Heart right ventricle (tissue), 16 donors: ENCODE measurements around the gene SP140L. TPM values are rescaled to one million over a fixed set of nuclear protein-coding genes. Genes with fewer than 3 reads are reported as not detected.
A peak's percentile ranks its signal among the peaks of the same experiment; 100 is the strongest.
"Not testable (repeated sequence)": the region's sequence is repeated elsewhere in the genome, so short reads cannot be mapped to it uniquely, and the experiment has no call there.

Experiments
- ATAC-seq, 8 donors: fragments of 200-7000 bp; cut with Tn5 transposase; one replicate each; pipeline ENCODE4 v1.9.1; 2020; ENCODE audit warnings: mild to moderate bottlenecking in 8 of 8, moderate library complexity in 8 of 8, moderate number of reproducible peaks in 1 of 8
- DNase-seq, 2 donors: peaks; one replicate each; pipeline ENCODE4 v3.0.0-alpha.2; 2020
- H3K27ac ChIP-seq, 10 donors: fragments of 200-600 bp; sonication (generic) in 2 of 10; one replicate each; pipeline versions ENCODE4 v1.5.0 to v1.8.0; 2020 to 2022; ENCODE audit warnings: mild to moderate bottlenecking in 3 of 10
- H3K27me3 ChIP-seq, 7 donors: fragments of 200-600 bp; one replicate each; pipeline ENCODE4 v1.8.0; 2021 to 2022; ENCODE audit warnings: mild to moderate bottlenecking in 2 of 7
- H3K36me3 ChIP-seq, 9 donors: fragments of 200-600 bp; sonication (generic) in 1 of 9; one replicate each; pipeline versions ENCODE4 v1.5.0 to v1.8.0; 2020 to 2022; ENCODE audit warnings: mild to moderate bottlenecking in 2 of 9
- H3K4me1 ChIP-seq, 9 donors: fragments of 200-600 bp; sonication (generic) in 1 of 9; one replicate each; pipeline versions ENCODE4 v1.5.0 to v1.8.0; 2020 to 2022; ENCODE audit warnings: mild to moderate bottlenecking in 4 of 9
- H3K4me3 ChIP-seq, 10 donors: fragments of 200-600 bp; sonication (generic) in 2 of 10; one replicate each; pipeline versions ENCODE4 v1.5.0 to v1.8.0; 2020 to 2022; ENCODE audit warnings: mild to moderate bottlenecking in 7 of 10, moderate library complexity in 2 of 10
- H3K9me3 ChIP-seq, 11 donors: fragments of 200-600 bp in 10 of 11; sonication (generic) in 2 of 11; one replicate each; pipeline versions ENCODE4 v1.5.0 to v1.8.0; 2013 to 2022; ENCODE audit warnings: mild to moderate bottlenecking in 2 of 11, control low read depth in 1 of 11, moderate library complexity in 1 of 11
- CTCF ChIP-seq, 9 donors: fragments of 200-600 bp; sonication (generic) in 2 of 9; IDR thresholded peaks; one replicate each; pipeline versions ENCODE4 v1.5.0 to v1.8.0; 2021 to 2022; ENCODE audit warnings: antibody characterized with exemption in 9 of 9, mild to moderate bottlenecking in 5 of 9, moderate library complexity in 1 of 9
- WGBS, 2 donors: extraction: QIAGEN DNeasy Blood & Tissue Kit; methylation state at CpG; one replicate each; pipeline ENCODE4 v1.1.7; 2013; ENCODE audit warnings: inconsistent platforms in 1 of 2; 5-methylcytosine and 5-hydroxymethylcytosine counted together
- intact Hi-C, 10 donors: fragments of 100-400 bp; cut with DNase I; formaldehyde crosslinking; loops; one replicate each; pipeline versions ENCODE4 v1.11.1 to v1.14.2; 2022
- polyA plus RNA-seq, 2 donors: library from polyadenylated mRNA; stranded (reverse); fragments of 200-250 nt; gene quantifications; one replicate each; pipeline ENCODE4 v1.2.3, GENCODE V29; 2013
- total RNA-seq, 10 donors: library from RNA; stranded (reverse); fragmentation: NEBNext Ultra II Directional in 3 of 10; extraction: Animal tissue kit (Norgen Biotek cat#: 25700) in 3 of 10; gene quantifications; one replicate each; pipeline versions ENCODE4 v1.2.1 to v1.2.4, GENCODE V29; 2021 to 2023
- donor health status: Arrhythmogenic right ventricular cardiomyopathy.
- donor health status: ischemic (EF 13 %, LVEDD 7.1; RV severe dilation, severe dysfunction).
- donor health status: healthy with polysubstance abuse.
- donor health status: DM: no; HTN: yes; CAD: no.
- donor health status: DM: no; HTN: no; CAD: no.
- donor health status: ischemic (EF 25% LVEDD 6.9; RV normal size, moderate dysfunction).
- donor health status: ischemic (EF 25% LVEDD 5.7; RV mildly dilated, moderate dysfunction).
- donor health status: healthy.
- donor health status: DM: yes; HTN: yes; CAD: no.
- donor health status: Ischemic cardiomyopathy.
- donor health status: ischemic (EF 35%, LVEDD 5.7; RV mildly dilated, moderate dysfunction).
- donor health status: nonischemic (EF 11% LVEDD 7.7; RV severe dilation, severe dysfunction).
- donor health status: DM: yes; HTN: yes; CAD: no.
- donor health status: PGD.
- donor health status: ischemic (EF 29% LVEDD 5.4; RV normal size, mild dysfunction).
- donor health status: nonischemic (EF 23%, LVEDD 6.1; RV moderate dilation, normal function).

SP140L gene
- total and polyA plus RNA-seq, 12 donors = 2.5 to 10.8 (median 4.4) TPM

- H3K27me3 ChIP-seq = no peaks in the 10 kb centered on the region
- intact Hi-C loops = no loop called here
- peaks cover 0 to 92% (median 26%) of the 10 kb centered on the region in 9 donors for H3K36me3 ChIP-seq
- H3K4me1 ChIP-seq = peaks cover 0 to 4% (median 0%) of the 10 kb centered on the region in 9 donors
- no peak for TF ChIP-seq CTCF (IDR thresholded peaks at IDR 0.05)
- H3K9me3 ChIP-seq = peaks cover 0 to 13% (median 0%) of the 10 kb centered on the region in 11 donors
- WGBS, 2 donors = 77 to 89% methylated on average over 2 of the region's 2 CpGs
- no peak overlapping the region for H3K4me3 ChIP-seq
- no peak overlapping the region for H3K27ac ChIP-seq
- DNase-seq (no peak), ATAC-seq (no peak)
Measured at GRCh38 chr2:230394301-230394700, 67.3 kb downstream of the SP140L start.

GRCh38 chr2:230398698-230399097, 71.7 kb downstream of the SP140L start:
- H3K9me3 ChIP-seq = peaks cover 0 to 13% (median 0%) of the 10 kb centered on the region in 11 donors
- H3K27me3 ChIP-seq, H3K4me1 ChIP-seq, DNase-seq, intact Hi-C loops, H3K4me3 ChIP-seq: not testable (repeated sequence)
- peak; percentile 75 to 95 (median 90) for ATAC-seq
- peak overlapping the region in 4 of 10 donors; percentile 26 to 75 (median 44) for H3K27ac ChIP-seq
- WGBS, 2 donors = 55 to 70% methylated on average over 6 of the region's 6 CpGs
- H3K36me3 ChIP-seq = peaks cover 0 to 79% (median 12%) of the 10 kb centered on the region in 9 donors
- TF ChIP-seq CTCF (IDR thresholded peaks at IDR 0.05) = peak in 1 of 9 donors; percentile 11

- H3K36me3 ChIP-seq = peaks cover 0 to 71% (median 6%) of the 10 kb centered on the region in 9 donors
- peaks cover 0 to 13% (median 0%) of the 10 kb centered on the region in 11 donors for H3K9me3 ChIP-seq
- peaks cover 0 to 6% (median 0%) of the 10 kb centered on the region in 9 donors for H3K4me1 ChIP-seq
- intact Hi-C loops = no loop called here
- H3K4me3 ChIP-seq = no peak overlapping the region
- ATAC-seq (no peak), DNase-seq (no peak)
- no peak overlapping the region for H3K27ac ChIP-seq
- 88 to 93% methylated on average over 7 of the region's 7 CpGs for WGBS, 2 donors
- no peak for TF ChIP-seq CTCF (IDR thresholded peaks at IDR 0.05)
- no peaks in the 10 kb centered on the region for H3K27me3 ChIP-seq
Measured at GRCh38 chr2:230400041-230400440, 73.0 kb downstream of the SP140L start.

- ATAC-seq (no peak), DNase-seq (no peak)
- no peak overlapping the region for H3K4me3 ChIP-seq
- TF ChIP-seq CTCF (IDR thresholded peaks at IDR 0.05) = no peak
- peaks cover 0 to 11% (median 0%) of the 10 kb centered on the region in 11 donors for H3K9me3 ChIP-seq
- H3K4me1 ChIP-seq = peaks cover 0 to 6% (median 0%) of the 10 kb centered on the region in 9 donors
- peaks cover 0 to 68% (median 5%) of the 10 kb centered on the region in 9 donors for H3K36me3 ChIP-seq
- intact Hi-C loops = no loop called here
- no peaks in the 10 kb centered on the region for H3K27me3 ChIP-seq
- no peak overlapping the region for H3K27ac ChIP-seq
- WGBS, 2 donors = 66 to 70% methylated on average over 5 of the region's 5 CpGs
Measured at GRCh38 chr2:230400454-230400853, 73.5 kb downstream of the SP140L start.

- ATAC-seq, DNase-seq, H3K27me3 ChIP-seq, H3K27ac ChIP-seq, H3K9me3 ChIP-seq, intact Hi-C loops, H3K4me3 ChIP-seq, H3K4me1 ChIP-seq: not testable (repeated sequence)
- 96 to 98% methylated on average over 2 of the region's 6 CpGs for WGBS, 2 donors
- H3K36me3 ChIP-seq = peaks cover 0 to 68% (median 0%) of the 10 kb centered on the region in 9 donors
Measured at GRCh38 chr2:230401026-230401425, 74.0 kb downstream of the SP140L start.
